K562 (cell line): Measurements from ENCODE around the gene PRDM1. TPM values are rescaled to one million over a fixed set of nuclear protein-coding genes. Genes with fewer than 3 reads are reported as not detected.

Experiments used
- BCLAF1 ChIP-seq, 2 experiments: fragments of 450-650 bp in 1 of 2; IDR thresholded peaks; 2 replicates each; pipeline ENCODE4 v1.6.1; 2011 to 2017; ENCODE audit warnings: low read depth in 2 of 2, antibody characterized with exemption in 1 of 2, borderline replicate concordance in 1 of 2, low read length in 1 of 2, mild to moderate bottlenecking in 1 of 2, mixed read lengths in 1 of 2; ENCODE audit not compliant: control insufficient read depth in 1 of 2
- BRCA1 ChIP-seq, 2 experiments: fragments of 450-650 bp in 1 of 2; sonication (generic) in 1 of 2; formaldehyde crosslinking in 1 of 2; IDR thresholded peaks; 2 replicates each; pipeline versions ENCODE4 v1.5.0 to v1.6.1; 2017 to 2020; ENCODE audit warnings: mild to moderate bottlenecking in 1 of 2, missing genetic modification reagents in 1 of 2
- BRD4 ChIP-seq: fragments of 200-600 bp; sonication (generic); IDR thresholded peaks from 2 replicates; pipeline ENCODE4 v1.6.1; 2017; ENCODE audit warnings: inconsistent platforms
- HDAC2 ChIP-seq: fragments of 450-650 bp; IDR thresholded peaks from 2 replicates; pipeline ENCODE4 v1.6.1; 2016; ENCODE audit warnings: mild to moderate bottlenecking
- KHSRP ChIP-seq: fragments of 450-650 bp; IDR thresholded peaks from 2 replicates; pipeline ENCODE4 v1.6.1; 2017
- MEF2D ChIP-seq: conservative IDR thresholded peaks from 2 replicates; pipeline ENCODE4 v1.6.1; 2016; ENCODE audit warnings: low read depth, missing genetic modification characterization, missing compliant biosample characterization
- MEIS2 ChIP-seq: fragments of 450-650 bp; IDR thresholded peaks from 2 replicates; pipeline ENCODE4 v1.6.1; 2014; ENCODE audit warnings: mild to moderate bottlenecking; ENCODE audit not compliant: partially characterized antibody
- NCOA2 ChIP-seq, 2 experiments: fragments of 450-650 bp; IDR thresholded peaks; 2 replicates each; pipeline ENCODE4 v1.6.1; 2018; ENCODE audit warnings: mild to moderate bottlenecking in 2 of 2, moderate library complexity in 1 of 2; ENCODE audit not compliant: partially characterized antibody in 2 of 2
- NFIX ChIP-seq: fragments of 250-450 bp; sonication (Bioruptor Pico); IDR thresholded peaks from 2 replicates; pipeline ENCODE4 v1.4.0; 2020; ENCODE audit warnings: low read depth, mild to moderate bottlenecking, moderate library complexity
- NFRKB ChIP-seq: fragments of 450-650 bp; IDR thresholded peaks from 2 replicates; pipeline ENCODE4 v1.6.1; 2016; ENCODE audit warnings: low read depth
- PREB ChIP-seq: sonication (generic); formaldehyde crosslinking; IDR thresholded peaks from 2 replicates; pipeline ENCODE4 v1.8.1; 2023; ENCODE audit warnings: mild to moderate bottlenecking, missing genetic modification reagents
- PTBP1 ChIP-seq: fragments of 200-400 bp; formaldehyde crosslinking; IDR thresholded peaks from 2 replicates; pipeline ENCODE4 v1.6.1; 2017; ENCODE audit warnings: low read depth, low read length
- PTRF ChIP-seq: fragments of 450-650 bp; IDR thresholded peaks from 2 replicates; pipeline ENCODE4 v1.6.1; 2016; ENCODE audit warnings: mild to moderate bottlenecking, missing genetic modification characterization, missing compliant biosample characterization
- SFPQ ChIP-seq: fragments of 200-400 bp; formaldehyde crosslinking; IDR thresholded peaks from 2 replicates; pipeline ENCODE4 v1.6.1; 2017; ENCODE audit warnings: mild to moderate bottlenecking, low read depth, low read length, moderate library complexity
- SMC3 ChIP-seq: conservative IDR thresholded peaks from 2 replicates; pipeline ENCODE4 v1.6.1; 2011; ENCODE audit warnings: low read depth, low read length, improper control_type of control experiment; ENCODE audit not compliant: insufficient read depth
- TAL1 ChIP-seq: fragments of 450-650 bp; IDR thresholded peaks from 2 replicates; pipeline ENCODE4 v1.6.1; 2016; ENCODE audit warnings: mild to moderate bottlenecking
- XRCC3 ChIP-seq: fragments of 450-650 bp; IDR thresholded peaks from 2 replicates; pipeline ENCODE4 v1.6.1; 2017; ENCODE audit warnings: mild to moderate bottlenecking, moderate library complexity
- ZNF395 ChIP-seq: fragments of 200-800 bp; sonication (Bioruptor generic); IDR thresholded peaks from 2 replicates; pipeline ENCODE4 v1.6.1; 2017; ENCODE audit warnings: missing genetic modification characterization, missing compliant biosample characterization
- ZNF644 ChIP-seq: fragments of 200-800 bp; sonication (Bioruptor generic); IDR thresholded peaks from 2 replicates; pipeline ENCODE4 v1.6.1; 2016; ENCODE audit warnings: low read depth, missing genetic modification characterization, missing compliant biosample characterization
- ZNF77 ChIP-seq: fragments of 250-450 bp; sonication (Bioruptor Pico); IDR thresholded peaks from 2 replicates; pipeline ENCODE4 v1.5.0; 2020
- polyA plus RNA-seq, 8 experiments: library from polyadenylated mRNA; depleted of rRNA in 4 of 8; stranded (reverse) in 5 of 8; unstranded in 3 of 8; fragments of >200 nt; fragmentation: Nextera tagmentation in 2 of 8; fragmentation: Illumina TruSeq in 1 of 8; extraction: Ambion mirVana in 2 of 8; extraction: Trizol in 1 of 8; gene quantifications; 2 replicates each; pipeline versions ENCODE4 v1.2.1 to v1.2.3, GENCODE V29; 2011 to 2014; ENCODE audit warnings: inconsistent platforms in 1 of 8, missing spikeins in 1 of 8
- total RNA-seq, 7 experiments: library from RNA; depleted of rRNA in 6 of 7; stranded (reverse); fragments of >200 nt in 6 of 7; fragmentation: Illumina TruSeq in 2 of 7; extraction: Trizol in 2 of 7; gene quantifications; 2 replicates each; pipeline versions ENCODE4 v1.2.1 to v1.2.3, GENCODE V29; 2011 to 2021; ENCODE audit warnings: low replicate concordance in 1 of 7
- TF ChIP-seq, protein P1 (sequence below): sonication (generic); IDR thresholded peaks from 2 replicates; pipeline ENCODE4 v1.6.1; 2016

The PRDM1 gene
- total and polyA plus RNA-seq, 9 of the 15 experiments (the other 6 are each of a cell fraction or from before 2014, with no cell fraction given), result 0.09 to 0.89 (median 0.27) TPM

DNA sequence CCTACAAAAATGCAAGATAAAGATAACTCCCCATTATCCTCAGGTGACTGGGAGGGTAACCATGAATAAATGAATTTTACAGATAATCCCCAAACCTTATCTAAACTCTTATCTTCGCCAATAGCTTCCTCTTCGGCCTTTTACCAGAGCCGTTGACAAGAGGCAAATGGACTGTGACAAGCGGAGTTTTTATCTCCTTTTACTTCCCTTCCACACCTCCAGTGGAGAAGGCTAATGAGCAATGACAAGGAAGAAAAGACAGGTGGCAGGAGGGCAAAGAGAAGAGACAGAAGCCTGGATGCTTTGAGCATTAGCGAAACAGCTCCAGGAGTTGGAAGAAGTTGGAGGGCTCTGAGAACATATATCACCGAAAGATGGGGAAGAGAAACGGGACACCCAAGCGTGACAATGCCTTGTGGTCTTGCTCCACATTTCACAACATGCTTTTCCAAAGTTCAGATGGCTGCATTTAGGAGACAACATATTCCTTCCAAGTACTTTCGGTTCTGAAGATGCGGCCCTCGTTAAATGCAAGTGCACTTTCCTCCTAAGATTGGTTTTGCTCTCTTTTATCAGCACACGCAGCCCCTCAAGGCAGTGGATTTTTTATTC is 69.2 kb downstream of the PRDM1 start (continued):
- TF ChIP-seq PREB (CRISPR knock-in tag) (no peak), NFIX (no peak), SFPQ (no peak), TAL1 (0 out of 2 replicates have a peak, but pooled peaks have one; percentile 19), MEIS2 (peak; percentile 81), ZNF644 (no peak), BRD4 (no peak), MEF2D (tag) (no peak), BCLAF1 (IDR thresholded peaks at IDR 0.05; ENCODE audit: borderline replicate concordance in 1 of 2, control insufficient read depth in 1 of 2, low read depth in 2 of 2, low read length in 1 of 2) (no peak), SMC3 (no peak), NCOA2 (IDR thresholded peaks at IDR 0.05; ENCODE audit: partially characterized antibody in 2 of 2) (no peak), HDAC2 (no peak), BRCA1 (IDR thresholded peaks at IDR 0.05) (no peak), BRCA1 (CRISPR knock-in tag; IDR thresholded peaks at IDR 0.05) (no peak), ZNF395 (CRISPR knock-in tag) (no peak), XRCC3 (no peak), NFRKB (no peak), KHSRP (no peak), PTBP1 (no peak), ZNF77 (no peak), PTRF (no peak)
- TF ChIP-seq, protein P1, sequence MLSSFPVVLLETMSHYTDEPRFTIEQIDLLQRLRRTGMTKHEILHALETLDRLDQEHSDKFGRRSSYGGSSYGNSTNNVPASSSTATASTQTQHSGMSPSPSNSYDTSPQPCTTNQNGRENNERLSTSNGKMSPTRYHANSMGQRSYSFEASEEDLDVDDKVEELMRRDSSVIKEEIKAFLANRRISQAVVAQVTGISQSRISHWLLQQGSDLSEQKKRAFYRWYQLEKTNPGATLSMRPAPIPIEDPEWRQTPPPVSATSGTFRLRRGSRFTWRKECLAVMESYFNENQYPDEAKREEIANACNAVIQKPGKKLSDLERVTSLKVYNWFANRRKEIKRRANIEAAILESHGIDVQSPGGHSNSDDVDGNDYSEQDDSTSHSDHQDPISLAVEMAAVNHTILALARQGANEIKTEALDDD, result peak; percentile 80
